Measurements from ENCODE around the gene DOCK8.

DOCK8 gene

DNA sequence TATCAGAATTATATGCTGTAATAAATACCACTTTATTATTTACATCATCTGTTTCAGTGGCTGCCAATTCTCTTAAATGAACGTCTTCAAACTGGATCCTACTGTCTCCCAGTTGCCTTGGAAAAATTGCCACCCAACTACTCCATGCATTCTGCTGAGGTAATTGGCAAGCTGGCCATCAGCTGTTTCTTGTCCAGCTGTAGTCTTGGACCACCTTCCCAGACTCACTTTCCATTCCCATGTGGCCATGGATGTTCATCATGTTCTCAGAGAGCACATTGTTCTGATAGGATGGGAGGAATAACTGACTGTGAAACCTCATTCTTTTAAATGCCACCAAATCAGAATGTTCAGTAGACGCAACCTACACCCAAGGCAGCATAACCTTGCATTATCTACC is 157.5 kb downstream of the DOCK8 start:
- Mint-ChIP-seq H3K36me3 (ENCODE audit: low read depth) (peaks cover 94% of the 10 kb centered on the region), H3K4me1 (ENCODE audit: low read depth) (no peaks in the 10 kb centered on the region), H3K27ac (peak overlapping the region; percentile 48), H3K27me3 (no peaks in the 10 kb centered on the region), H3K9me3 (no peaks in the 10 kb centered on the region), H3K4me3 (no peak overlapping the region)
- DNase-seq = no peak

DNA sequence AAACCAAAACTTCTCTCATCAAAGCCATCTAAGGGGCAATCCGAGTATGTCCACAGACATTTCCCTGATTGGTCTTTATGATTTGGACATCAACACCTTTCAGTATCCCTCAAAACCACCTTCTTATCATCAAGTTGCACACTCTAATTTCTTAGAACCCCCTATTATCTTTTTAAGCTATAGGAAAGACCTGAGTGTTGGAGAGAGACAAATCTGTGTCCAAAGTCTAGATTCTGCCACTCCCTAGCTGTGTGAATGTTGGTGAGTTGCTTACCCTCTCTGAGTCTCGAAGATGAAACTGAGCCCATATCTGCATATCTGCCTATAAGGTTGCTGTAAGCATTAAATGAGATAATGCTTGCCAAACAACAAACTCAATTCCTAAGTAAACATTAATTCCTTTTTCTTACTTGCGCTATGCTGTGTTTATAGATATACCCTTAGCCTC is 159.1 kb downstream of the DOCK8 start:
- Mint-ChIP-seq H3K4me1 (ENCODE audit: low read depth) (no peaks in the 10 kb centered on the region), H3K27me3 (no peaks in the 10 kb centered on the region), H3K36me3 (ENCODE audit: low read depth) (peaks cover 97% of the 10 kb centered on the region), H3K27ac (peak overlapping the region; percentile 54), H3K4me3 (no peak overlapping the region), H3K9me3 (no peaks in the 10 kb centered on the region)
- no peak for DNase-seq

DNA sequence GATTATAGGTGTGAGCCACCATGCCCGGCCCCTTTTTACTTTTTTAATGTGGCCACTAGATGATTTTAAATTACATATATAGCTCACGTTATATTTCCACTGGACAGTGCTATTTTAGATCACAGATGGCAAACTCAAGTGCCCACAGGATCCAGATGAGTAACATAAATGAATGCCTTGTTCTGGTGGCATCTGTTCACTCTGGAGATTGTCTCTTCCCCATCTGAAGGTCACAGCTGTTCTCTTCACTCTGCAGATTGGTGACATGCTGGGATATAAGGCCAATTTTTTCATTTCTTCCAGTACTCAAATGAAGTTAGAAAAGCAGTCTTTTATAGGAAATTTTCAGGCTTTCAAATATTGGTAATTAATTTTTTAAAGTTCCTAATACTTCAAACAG is 160.1 kb downstream of the DOCK8 start:
- no peaks in the 10 kb centered on the region for H3K27me3 Mint-ChIP-seq
- no peaks in the 10 kb centered on the region for H3K4me1 Mint-ChIP-seq (ENCODE audit: low read depth)
- H3K9me3 Mint-ChIP-seq = no peaks in the 10 kb centered on the region
- DNase-seq = no peak
- H3K4me3 Mint-ChIP-seq = no peak overlapping the region
- no peak overlapping the region for H3K27ac Mint-ChIP-seq
- H3K36me3 Mint-ChIP-seq (ENCODE audit: low read depth) = peaks cover 97% of the 10 kb centered on the region

DNA sequence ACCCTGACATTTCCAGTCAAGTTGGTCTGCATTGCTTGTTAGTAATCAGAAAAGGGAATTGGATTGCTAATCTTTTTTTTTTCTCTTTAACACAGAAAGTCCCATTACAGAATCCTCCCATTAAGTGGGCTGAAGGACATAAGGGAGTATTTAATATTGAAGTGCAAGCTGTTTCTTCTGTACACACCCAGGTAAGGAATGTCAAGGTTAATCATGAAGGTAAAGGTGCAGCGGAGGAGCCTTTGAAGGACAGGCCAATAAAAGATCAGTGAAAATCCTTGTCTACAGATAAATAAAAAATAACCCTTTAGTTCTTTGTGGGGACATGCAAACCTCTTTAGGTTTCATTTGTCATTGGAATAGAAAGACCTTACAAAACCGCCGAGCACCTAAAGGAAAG is 161.4 kb downstream of the DOCK8 start:
- DNase-seq = no peak

DNA sequence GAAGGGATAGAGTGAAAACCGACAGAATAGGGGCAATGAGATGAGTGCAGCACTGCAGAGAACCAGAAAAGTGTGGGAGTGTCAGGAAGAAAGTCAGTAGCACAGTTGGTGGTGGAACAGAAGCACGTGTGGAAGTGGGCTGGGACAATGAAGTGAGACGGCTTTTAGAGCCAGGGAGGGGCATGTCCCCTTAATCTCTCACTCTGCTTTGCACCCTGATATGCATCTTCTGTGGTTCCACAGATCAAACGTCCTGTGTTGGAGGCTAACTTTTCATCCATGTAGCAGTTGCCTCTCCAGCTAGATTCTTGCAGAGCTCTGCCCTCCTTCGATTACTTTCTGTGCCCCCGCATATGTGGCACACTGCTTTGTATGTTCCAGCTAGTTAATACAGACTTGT is 163.6 kb downstream of the DOCK8 start:
- no peaks in the 10 kb centered on the region for H3K4me1 Mint-ChIP-seq (ENCODE audit: low read depth)
- no peak overlapping the region for H3K4me3 Mint-ChIP-seq
- peaks cover 88% of the 10 kb centered on the region for H3K36me3 Mint-ChIP-seq (ENCODE audit: low read depth)
- no peak for DNase-seq
- no peaks in the 10 kb centered on the region for H3K9me3 Mint-ChIP-seq
- peak overlapping the region; percentile 2 for H3K27ac Mint-ChIP-seq
- H3K27me3 Mint-ChIP-seq = no peaks in the 10 kb centered on the region

More for the DNA sequence above, 161.4 kb downstream of the DOCK8 start:
- H3K4me3 Mint-ChIP-seq = no peak overlapping the region
- H3K27me3 Mint-ChIP-seq = no peaks in the 10 kb centered on the region
- H3K9me3 Mint-ChIP-seq = no peaks in the 10 kb centered on the region
- no peaks in the 10 kb centered on the region for H3K4me1 Mint-ChIP-seq (ENCODE audit: low read depth)
- H3K27ac Mint-ChIP-seq = no peak overlapping the region
- H3K36me3 Mint-ChIP-seq (ENCODE audit: low read depth) = peaks cover 89% of the 10 kb centered on the region

DNA sequence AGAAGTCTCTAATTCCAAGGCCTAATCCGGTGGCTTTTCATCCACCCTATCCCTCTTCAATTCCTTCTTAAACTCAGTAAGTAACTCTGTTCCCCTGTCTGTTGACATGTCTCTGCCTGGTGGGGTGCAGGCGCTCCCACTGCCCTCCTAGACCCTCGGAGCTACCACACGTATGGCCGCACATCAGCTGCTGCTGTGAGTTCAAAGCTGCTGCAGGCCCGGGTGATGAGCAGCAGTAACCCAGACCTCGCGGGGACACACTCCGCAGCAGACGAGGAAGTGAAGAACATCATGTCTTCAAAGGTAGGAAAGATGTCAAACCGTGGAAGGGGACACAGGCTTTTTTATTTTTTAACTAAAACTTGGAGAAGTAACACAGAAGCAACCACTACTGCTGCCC is 167.7 kb downstream of the DOCK8 start:
- DNase-seq = no peak
- H3K36me3 Mint-ChIP-seq (ENCODE audit: low read depth) = peaks cover 80% of the 10 kb centered on the region
- H3K4me1 Mint-ChIP-seq (ENCODE audit: low read depth) = no peaks in the 10 kb centered on the region
- no peaks in the 10 kb centered on the region for H3K27me3 Mint-ChIP-seq
- H3K27ac Mint-ChIP-seq = peak overlapping the region; percentile 65
- H3K4me3 Mint-ChIP-seq = no peak overlapping the region
- no peaks in the 10 kb centered on the region for H3K9me3 Mint-ChIP-seq

DNA sequence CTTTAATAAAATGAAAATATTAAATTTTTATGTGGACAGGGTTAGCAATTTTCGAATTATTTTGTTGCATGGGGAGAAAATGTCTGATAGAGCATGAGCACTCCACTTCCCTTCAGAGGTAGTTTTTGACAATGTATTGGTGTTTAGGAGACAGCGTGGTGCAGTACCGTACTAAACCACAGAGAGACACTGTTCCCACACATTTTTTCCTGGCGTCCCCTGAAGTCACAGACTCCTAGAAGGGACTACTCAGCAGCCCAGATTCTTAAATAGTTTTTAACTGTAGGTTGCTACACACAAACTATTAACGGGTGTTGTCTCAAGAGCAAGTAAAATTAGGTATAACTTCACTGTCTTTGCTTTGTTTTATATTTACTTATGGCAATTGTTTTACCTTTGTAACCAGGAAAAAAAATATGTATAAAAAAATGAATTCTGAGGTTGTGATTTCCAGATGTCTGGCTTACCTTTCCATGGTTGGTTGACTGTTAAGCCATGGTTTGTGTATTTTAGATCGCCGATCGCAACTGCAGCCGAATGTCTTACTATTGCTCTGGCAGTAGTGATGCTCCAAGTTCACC is 171.2 kb downstream of the DOCK8 start:
- peak overlapping the region; percentile 12 for H3K27ac Mint-ChIP-seq
- no peak overlapping the region for H3K4me3 Mint-ChIP-seq

DNA sequence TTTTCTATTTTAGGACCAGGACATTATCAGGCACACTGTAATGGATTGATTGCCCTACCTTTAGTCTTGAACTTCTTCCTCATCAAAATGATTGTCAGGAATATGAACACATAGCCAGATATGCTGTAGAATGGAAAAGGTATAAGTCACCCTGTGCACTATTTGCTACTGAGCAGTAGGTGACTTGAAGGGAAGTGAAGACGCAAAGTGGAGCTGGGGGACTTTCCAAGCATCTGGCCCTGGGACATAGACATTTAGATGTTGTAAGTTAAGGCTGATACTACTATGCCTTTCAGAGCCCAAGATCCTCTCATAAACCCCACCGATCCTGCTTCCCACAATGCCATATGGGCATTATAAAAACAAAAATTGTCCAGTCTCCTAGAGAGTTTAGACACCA is 174.5 kb downstream of the DOCK8 start:
- no peaks in the 10 kb centered on the region for H3K9me3 Mint-ChIP-seq
- DNase-seq = no peak
- no peaks in the 10 kb centered on the region for H3K27me3 Mint-ChIP-seq
- H3K36me3 Mint-ChIP-seq (ENCODE audit: low read depth) = peaks cover 91% of the 10 kb centered on the region
- no peak overlapping the region for H3K4me3 Mint-ChIP-seq
- H3K27ac Mint-ChIP-seq = peak overlapping the region; percentile 19
- H3K4me1 Mint-ChIP-seq (ENCODE audit: low read depth) = no peaks in the 10 kb centered on the region

More for the DNA sequence above, 171.2 kb downstream of the DOCK8 start:
- peaks cover 87% of the 10 kb centered on the region for H3K36me3 Mint-ChIP-seq (ENCODE audit: low read depth)
- no peak for DNase-seq
- H3K27me3 Mint-ChIP-seq = no peaks in the 10 kb centered on the region
- no peaks in the 10 kb centered on the region for H3K9me3 Mint-ChIP-seq
- no peaks in the 10 kb centered on the region for H3K4me1 Mint-ChIP-seq (ENCODE audit: low read depth)

DNA sequence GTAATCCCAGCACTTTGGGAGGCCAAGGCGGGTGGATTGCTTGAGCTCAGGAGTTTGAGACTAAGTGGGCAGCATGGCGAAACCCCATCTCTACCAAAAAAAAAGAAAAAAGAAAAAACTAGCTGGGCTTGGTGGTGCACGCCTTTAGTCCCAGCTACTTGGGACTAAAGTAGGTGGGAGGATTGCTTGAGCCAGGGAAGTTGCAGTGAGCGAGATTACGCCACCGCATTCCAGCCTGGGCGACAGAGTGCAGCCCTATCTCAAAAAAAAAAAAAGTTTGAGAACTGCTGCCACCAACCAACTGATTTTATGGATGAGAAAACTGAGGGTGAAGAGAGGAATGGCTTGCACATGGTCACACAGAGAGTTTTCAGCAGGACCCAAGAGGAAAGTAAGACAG is 175.1 kb downstream of the DOCK8 start:
- Mint-ChIP-seq H3K4me1 (ENCODE audit: low read depth) (no peaks in the 10 kb centered on the region), H3K36me3 (ENCODE audit: low read depth) (peaks cover 92% of the 10 kb centered on the region), H3K27ac (no peak overlapping the region), H3K27me3 (no peaks in the 10 kb centered on the region), H3K9me3 (no peaks in the 10 kb centered on the region), H3K4me3 (no peak overlapping the region)
- DNase-seq = no peak

DNA sequence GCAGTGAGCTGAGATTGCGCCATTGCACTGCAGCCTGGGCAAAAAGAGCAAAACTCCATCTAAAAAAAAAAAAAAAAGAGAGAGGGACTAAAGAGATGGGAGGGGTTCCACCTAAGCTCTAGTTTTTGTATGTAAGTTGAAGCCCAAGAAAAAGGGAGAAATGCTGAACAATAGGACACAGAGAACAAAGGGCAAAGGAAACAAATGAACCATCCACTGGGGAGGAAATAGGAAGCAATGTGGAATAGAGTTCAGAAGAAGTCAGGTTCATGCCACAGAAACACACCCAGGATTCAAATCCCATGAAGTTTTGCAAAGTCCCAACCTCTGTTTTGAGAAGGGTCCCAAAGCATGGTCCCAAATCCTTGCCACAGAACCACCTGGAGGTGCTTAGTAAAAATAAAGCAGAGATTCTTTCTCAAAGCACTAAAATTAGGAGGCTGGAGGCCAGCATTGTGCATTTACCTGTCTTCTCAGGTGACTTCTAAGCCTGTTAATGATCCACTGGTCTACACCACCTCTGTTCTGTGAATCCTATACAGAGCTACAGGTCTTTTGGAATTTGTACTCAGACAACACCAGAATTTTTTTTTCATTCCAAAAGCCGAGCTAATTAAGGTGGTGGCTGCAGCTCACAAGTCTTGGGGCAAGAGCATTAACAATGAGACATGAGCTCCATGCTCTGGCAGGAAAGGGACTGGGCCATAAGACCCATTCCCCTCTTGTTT is 177.6 kb downstream of the DOCK8 start:
- DNase-seq = no peak
- no peaks in the 10 kb centered on the region for H3K27me3 Mint-ChIP-seq
- H3K4me3 Mint-ChIP-seq = no peak overlapping the region
- H3K27ac Mint-ChIP-seq = no peak overlapping the region
- H3K9me3 Mint-ChIP-seq = no peaks in the 10 kb centered on the region
- peaks cover 90% of the 10 kb centered on the region for H3K36me3 Mint-ChIP-seq (ENCODE audit: low read depth)
- H3K4me1 Mint-ChIP-seq (ENCODE audit: low read depth) = no peaks in the 10 kb centered on the region

DNA sequence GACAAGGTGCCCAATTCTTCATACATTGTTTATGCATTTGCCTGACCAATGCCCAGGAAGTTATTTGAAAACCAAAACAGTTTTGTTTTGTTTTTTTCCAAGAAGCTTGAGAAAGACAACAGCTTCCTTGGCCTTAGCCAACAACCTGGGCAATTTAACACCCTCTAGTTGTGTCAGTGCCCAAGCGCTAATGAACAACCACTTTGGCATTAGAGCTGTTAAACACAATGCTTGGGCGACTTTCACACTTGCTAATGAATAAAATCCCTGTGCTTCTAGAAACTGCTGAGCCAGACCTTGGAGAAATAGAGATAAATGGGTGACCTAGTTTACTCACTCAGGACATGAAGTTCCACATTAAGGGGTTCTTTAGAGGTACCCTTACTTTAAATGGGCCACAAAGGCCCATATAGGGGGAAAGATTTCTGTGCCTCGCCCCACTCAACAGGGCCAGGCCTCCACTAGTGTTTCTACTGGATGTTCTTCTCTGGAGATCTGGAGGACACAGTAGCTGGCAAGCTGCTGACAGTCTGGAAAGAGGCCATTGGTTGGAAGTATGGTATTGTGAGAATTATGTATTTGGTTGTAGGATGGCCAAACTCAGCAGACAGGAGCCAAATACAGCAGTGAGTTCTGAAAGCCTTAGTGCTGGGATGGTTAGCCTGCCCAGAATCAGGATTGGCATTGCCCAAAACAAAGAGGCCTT is 179.8 kb downstream of the DOCK8 start:
- no peak overlapping the region for H3K4me3 Mint-ChIP-seq
- H3K27ac Mint-ChIP-seq = peak overlapping the region; percentile 69
- peaks cover 90% of the 10 kb centered on the region for H3K36me3 Mint-ChIP-seq (ENCODE audit: low read depth)
- no peaks in the 10 kb centered on the region for H3K4me1 Mint-ChIP-seq (ENCODE audit: low read depth)
- no peaks in the 10 kb centered on the region for H3K9me3 Mint-ChIP-seq
- DNase-seq = no peak
- H3K27me3 Mint-ChIP-seq = no peaks in the 10 kb centered on the region

DNA sequence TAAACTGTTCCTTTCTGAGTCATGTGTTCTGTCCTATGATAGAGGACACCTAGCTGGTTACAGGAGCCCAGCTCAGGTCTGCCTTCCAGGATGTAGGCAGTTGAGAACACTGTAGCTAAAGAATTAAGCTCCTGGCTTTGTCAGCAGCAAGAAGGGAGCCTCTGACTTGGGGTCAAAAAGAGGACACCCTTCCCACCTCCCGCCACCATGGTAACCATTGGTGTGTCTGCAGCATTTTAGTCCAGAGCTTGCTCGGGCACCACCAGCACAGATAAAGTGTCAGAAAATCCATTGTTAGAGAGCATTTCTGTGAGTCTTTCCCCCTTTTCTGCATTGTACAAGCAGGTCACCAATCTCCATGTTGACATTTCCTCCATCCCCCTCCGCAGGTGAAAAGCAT is 181.7 kb downstream of the DOCK8 start:
- no peak for DNase-seq
- H3K36me3 Mint-ChIP-seq (ENCODE audit: low read depth) = peaks cover 82% of the 10 kb centered on the region
- H3K27ac Mint-ChIP-seq = peak overlapping the region; percentile 63
- no peaks in the 10 kb centered on the region for H3K4me1 Mint-ChIP-seq (ENCODE audit: low read depth)
- no peaks in the 10 kb centered on the region for H3K27me3 Mint-ChIP-seq
- H3K4me3 Mint-ChIP-seq = no peak overlapping the region
- no peaks in the 10 kb centered on the region for H3K9me3 Mint-ChIP-seq

DNA sequence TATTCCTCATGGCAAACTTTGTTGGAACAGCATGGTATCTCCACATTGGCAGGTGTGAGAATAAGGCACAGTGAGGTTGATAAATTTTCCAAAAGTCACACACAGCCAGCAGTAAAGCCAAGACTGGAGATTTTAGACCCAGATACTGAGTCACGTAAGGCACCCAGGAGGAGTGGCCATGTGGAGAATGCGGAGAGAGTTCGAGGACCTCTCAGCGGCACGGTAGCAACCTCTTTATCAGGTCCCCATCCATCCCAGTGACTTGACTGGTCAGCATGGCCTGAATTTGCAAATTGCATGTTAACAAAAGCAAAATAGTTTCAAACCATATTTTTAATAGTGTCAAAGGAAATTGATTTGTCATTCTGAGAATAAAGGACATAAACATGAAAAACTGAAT is 183.4 kb downstream of the DOCK8 start:
- peaks cover 83% of the 10 kb centered on the region for H3K36me3 Mint-ChIP-seq (ENCODE audit: low read depth)
- no peak overlapping the region for H3K4me3 Mint-ChIP-seq
- H3K27ac Mint-ChIP-seq = no peak overlapping the region
- no peaks in the 10 kb centered on the region for H3K9me3 Mint-ChIP-seq
- H3K27me3 Mint-ChIP-seq = no peaks in the 10 kb centered on the region
- H3K4me1 Mint-ChIP-seq (ENCODE audit: low read depth) = no peaks in the 10 kb centered on the region
- DNase-seq = no peak

DNA sequence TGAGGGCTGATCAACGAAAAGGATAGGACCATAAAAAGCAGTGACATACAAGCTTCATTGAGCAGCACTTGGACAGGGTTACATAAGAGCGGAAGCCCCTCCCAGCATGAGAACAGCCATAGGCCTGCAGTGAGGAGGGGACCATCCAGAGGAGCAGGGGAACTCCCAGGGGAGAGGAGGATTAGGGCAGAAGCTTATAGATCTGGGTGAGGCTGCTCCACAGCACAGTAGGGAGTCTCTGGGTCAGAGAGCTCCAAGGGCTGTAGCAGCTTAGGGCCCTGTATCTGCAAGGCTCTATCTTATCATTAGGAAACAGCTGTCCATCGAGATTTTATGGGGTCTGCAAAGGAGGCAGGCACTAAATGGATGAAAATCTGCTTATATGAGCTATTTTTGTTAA is 186.6 kb downstream of the DOCK8 start:
- H3K27me3 Mint-ChIP-seq = no peaks in the 10 kb centered on the region
- peaks cover 86% of the 10 kb centered on the region for H3K36me3 Mint-ChIP-seq (ENCODE audit: low read depth)
- no peak overlapping the region for H3K4me3 Mint-ChIP-seq
- no peak for DNase-seq
- no peak overlapping the region for H3K27ac Mint-ChIP-seq
- no peaks in the 10 kb centered on the region for H3K4me1 Mint-ChIP-seq (ENCODE audit: low read depth)
- H3K9me3 Mint-ChIP-seq = no peaks in the 10 kb centered on the region

DNA sequence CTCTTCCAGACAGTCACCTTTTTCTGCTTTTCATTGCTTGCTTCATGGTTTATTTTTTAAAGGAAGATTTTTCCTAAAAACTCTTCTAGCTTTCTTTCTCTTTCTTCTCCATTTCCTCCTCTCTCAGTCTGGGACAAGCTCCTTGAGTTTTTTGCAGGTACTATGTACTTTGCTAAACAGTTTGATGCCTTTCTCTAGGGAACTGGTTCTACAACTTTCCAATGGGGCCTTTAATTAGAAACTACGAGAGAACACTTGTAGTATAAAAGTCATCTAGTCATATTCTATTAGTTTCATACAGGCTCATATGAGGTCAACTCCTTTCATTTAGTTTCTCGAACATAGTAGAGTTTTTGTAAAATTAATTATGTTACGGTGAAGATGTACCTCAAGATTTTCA is 189.6 kb downstream of the DOCK8 start:
- no peaks in the 10 kb centered on the region for H3K4me1 Mint-ChIP-seq (ENCODE audit: low read depth)
- H3K36me3 Mint-ChIP-seq (ENCODE audit: low read depth) = peaks cover 87% of the 10 kb centered on the region
- no peak overlapping the region for H3K4me3 Mint-ChIP-seq

More for the DNA sequence above, 189.6 kb downstream of the DOCK8 start:
- H3K27me3 Mint-ChIP-seq = no peaks in the 10 kb centered on the region
- H3K27ac Mint-ChIP-seq = peak overlapping the region; percentile 5
- DNase-seq = no peak
- no peaks in the 10 kb centered on the region for H3K9me3 Mint-ChIP-seq

Data from activated T-cell treated with anti-CD3 and anti-CD28 coated beads, Interleukin-2, amount 50 U/mL, for 24 hours (primary cell).